ENCODE data around the gene SLC16A11. TPM values are rescaled to one million over a fixed set of nuclear protein-coding genes. Genes with fewer than 3 reads are reported as not detected.

The SLC16A11 gene
- total RNA-seq, 1 donor from 2014 or later = not detected

DNA sequence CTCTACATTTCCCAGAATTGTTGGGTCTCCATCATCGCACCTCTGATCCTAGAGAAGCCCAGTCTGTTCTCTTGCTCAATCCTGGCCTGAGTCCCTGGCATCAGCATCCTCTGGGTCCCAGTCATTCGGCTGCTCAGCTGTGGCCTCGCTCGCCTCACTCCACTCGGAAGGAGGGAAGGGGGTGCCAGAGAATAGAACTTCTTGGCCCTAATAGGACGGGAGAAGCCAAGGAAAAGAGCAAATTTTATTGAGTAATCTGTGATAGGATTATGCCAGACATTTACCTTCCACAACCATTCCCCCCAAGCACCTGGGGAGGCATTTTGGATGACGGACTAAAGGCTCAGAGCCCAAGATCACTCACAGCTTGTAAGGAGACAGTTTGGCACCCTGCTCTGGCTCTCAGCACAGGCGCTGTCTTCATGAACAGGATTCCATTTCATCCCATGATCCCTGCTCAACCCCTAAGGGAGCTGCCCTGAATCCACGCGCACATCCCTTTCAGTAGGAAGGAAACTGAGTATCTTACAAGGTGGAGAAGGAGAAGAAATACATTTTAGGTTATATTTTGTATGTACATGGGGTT is 36.7 kb upstream of the SLC16A11 start:
- Histone ChIP-seq H3K36me3 (ENCODE audit: control insufficient read depth, insufficient read depth, low read length) (no peaks in the 10 kb centered on the region), H3K27me3 (ENCODE audit: control insufficient read depth, insufficient read depth, low read length) (peaks cover 2% of the 10 kb centered on the region), H3K4me3 (ENCODE audit: low read depth, low read length) (no peak overlapping the region)
- TF ChIP-seq, protein P1, sequence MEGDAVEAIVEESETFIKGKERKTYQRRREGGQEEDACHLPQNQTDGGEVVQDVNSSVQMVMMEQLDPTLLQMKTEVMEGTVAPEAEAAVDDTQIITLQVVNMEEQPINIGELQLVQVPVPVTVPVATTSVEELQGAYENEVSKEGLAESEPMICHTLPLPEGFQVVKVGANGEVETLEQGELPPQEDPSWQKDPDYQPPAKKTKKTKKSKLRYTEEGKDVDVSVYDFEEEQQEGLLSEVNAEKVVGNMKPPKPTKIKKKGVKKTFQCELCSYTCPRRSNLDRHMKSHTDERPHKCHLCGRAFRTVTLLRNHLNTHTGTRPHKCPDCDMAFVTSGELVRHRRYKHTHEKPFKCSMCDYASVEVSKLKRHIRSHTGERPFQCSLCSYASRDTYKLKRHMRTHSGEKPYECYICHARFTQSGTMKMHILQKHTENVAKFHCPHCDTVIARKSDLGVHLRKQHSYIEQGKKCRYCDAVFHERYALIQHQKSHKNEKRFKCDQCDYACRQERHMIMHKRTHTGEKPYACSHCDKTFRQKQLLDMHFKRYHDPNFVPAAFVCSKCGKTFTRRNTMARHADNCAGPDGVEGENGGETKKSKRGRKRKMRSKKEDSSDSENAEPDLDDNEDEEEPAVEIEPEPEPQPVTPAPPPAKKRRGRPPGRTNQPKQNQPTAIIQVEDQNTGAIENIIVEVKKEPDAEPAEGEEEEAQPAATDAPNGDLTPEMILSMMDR (IDR thresholded peaks at IDR 0.05; ENCODE audit: insufficient read depth, low read length, poor library complexity, severe bottlenecking) = no peak
- DNase-seq (ENCODE audit: low read depth) = no peak

DNA sequence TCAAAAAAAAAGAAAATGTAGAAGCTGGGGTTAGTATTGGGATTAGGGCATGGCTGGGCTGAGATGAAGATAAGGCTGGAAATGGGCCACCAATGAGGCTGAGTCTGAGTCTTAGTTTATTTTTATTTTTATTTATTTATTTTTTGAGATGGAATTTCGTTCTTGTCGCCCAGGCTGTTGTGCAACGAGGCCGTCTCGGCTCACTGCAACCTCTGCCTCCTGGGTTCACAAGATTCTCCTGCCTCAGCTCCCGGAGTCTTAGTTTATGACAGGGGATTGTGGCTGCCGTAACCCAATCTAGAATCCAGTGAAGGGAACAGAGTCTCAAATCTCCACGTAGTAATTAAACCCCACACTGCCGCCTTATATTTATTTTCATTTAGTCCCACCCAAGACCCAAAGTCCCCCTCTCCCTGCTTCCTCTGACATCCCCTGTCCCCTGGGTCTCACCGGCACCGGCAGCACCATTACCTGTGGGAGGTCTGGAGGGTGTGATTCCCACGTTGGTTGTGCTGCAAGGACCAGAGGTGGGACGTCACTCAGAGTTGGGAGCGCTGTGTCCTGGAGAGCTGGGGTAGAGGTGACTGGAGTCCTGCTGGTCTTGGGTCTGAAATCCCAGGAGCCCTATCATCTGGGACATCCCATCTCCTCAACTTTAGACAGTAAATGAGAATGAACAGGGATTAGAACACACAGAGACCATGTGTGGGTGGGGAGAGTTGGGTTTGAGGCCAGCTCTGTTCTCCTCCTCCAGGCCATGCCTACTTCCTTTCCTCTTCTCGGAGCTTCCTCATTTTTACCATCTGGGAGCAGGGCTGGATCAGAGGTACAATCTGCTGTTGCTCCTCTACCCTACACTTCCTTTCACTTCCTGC is 35.9 kb upstream of the SLC16A11 start, which contains the start of gene CLEC10A:
Gene CLEC10A (minus strand): TSS at position 671 of the 875 bp plus-strand sequence. CDS start 1,439 bp downstream, outside the sequence.
- TF ChIP-seq, protein P1 (IDR thresholded peaks at IDR 0.05; ENCODE audit: insufficient read depth, low read length, poor library complexity, severe bottlenecking) = no peak
- Histone ChIP-seq H3K36me3 (ENCODE audit: control insufficient read depth, insufficient read depth, low read length) (no peaks in the 10 kb centered on the region), H3K27me3 (ENCODE audit: control insufficient read depth, insufficient read depth, low read length) (peaks cover 2% of the 10 kb centered on the region), H3K4me3 (ENCODE audit: low read depth, low read length) (no peak within 1 kb of the TSS)
- no peak for DNase-seq (ENCODE audit: low read depth)

DNA sequence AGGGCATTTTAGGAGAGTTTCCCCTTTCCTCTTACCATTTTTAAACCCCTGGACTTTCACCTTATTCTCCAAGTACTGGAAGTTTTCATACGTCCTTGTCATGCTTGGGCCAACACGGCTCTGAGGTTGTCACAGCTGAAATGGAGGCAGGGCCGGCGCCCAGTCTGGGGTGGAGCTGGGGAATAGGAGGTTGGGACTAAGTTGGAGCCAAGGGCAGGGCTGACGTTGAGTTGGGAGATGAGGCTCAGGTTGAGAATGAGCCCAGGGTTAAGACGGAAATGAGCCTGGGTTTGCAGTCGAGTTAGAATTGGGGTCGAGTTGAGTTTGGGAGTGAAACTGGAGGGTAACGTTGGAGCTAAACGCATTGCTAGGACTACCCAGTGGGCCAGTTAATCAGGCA is 34.8 kb upstream of the SLC16A11 start:
- H3K4me3 ChIP-seq (ENCODE audit: low read depth, low read length) = no peak overlapping the region
- TF ChIP-seq, protein P1 (IDR thresholded peaks at IDR 0.05; ENCODE audit: insufficient read depth, low read length, poor library complexity, severe bottlenecking) = no peak
- H3K27me3 ChIP-seq (ENCODE audit: control insufficient read depth, insufficient read depth, low read length) = peaks cover 5% of the 10 kb centered on the region
- DNase-seq (ENCODE audit: low read depth) = no peak
- H3K36me3 ChIP-seq (ENCODE audit: control insufficient read depth, insufficient read depth, low read length) = no peaks in the 10 kb centered on the region

DNA sequence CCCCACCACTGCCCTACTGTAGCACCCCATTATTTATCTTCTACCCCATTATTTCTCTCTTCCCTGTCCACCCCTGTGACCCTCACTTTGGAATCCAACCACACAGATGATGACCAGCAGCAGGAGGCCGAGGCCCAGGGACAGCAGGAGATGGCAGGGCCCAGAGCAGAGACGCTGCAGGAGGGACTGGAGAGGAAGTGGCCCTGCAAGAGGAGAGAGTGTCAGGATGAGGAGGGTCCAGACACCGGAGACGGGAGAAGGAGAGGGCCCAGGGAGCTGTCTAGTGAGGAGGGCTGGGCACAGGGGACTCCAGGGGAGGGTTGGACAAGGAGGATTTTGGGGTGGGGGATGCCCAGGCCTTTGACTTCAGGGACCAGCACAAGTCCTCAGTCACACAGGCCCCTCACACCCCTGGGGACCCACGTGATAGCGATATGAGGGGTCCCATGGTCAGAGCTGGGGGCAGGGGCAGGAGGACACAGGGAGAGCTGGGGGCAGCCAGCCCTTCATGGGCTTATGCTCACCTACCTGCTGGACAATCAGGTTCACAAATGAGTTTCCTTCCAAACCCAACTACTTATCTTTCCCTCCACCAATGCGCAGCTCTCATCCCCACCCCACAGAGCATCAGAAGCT is 34.1 kb upstream of the SLC16A11 start:
- TF ChIP-seq, protein P1 (IDR thresholded peaks at IDR 0.05; ENCODE audit: insufficient read depth, low read length, poor library complexity, severe bottlenecking) = no peak
- H3K36me3 ChIP-seq (ENCODE audit: control insufficient read depth, insufficient read depth, low read length) = no peaks in the 10 kb centered on the region
- no peak overlapping the region for H3K4me3 ChIP-seq (ENCODE audit: low read depth, low read length)
- peaks cover 5% of the 10 kb centered on the region for H3K27me3 ChIP-seq (ENCODE audit: control insufficient read depth, insufficient read depth, low read length)
- DNase-seq (ENCODE audit: low read depth) = no peak

DNA sequence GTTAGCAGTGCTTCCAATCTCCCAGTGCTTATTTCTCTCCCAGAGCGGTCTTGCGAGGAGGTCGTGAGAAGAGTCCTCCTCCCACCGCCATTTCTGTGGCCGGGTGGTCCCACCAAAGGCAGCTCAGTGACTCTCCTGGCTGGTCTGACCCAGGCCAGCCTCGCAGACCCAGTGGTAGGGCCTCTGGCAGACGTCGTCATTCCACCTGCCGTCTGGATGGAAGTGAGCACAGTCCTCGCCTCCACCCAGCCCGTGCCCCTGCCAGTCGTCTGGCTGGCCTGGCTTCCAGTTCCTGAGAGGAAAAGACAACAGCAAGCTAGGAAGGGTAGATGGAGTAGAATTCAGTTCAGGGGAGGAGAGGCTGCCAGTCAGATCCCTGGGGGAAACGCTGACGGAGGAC is 31.0 kb upstream of the SLC16A11 start:
- Histone ChIP-seq H3K36me3 (ENCODE audit: control insufficient read depth, insufficient read depth, low read length) (no peaks in the 10 kb centered on the region), H3K4me3 (ENCODE audit: low read depth, low read length) (no peak overlapping the region), H3K27me3 (ENCODE audit: control insufficient read depth, insufficient read depth, low read length) (peaks cover 5% of the 10 kb centered on the region)
- no peak for DNase-seq (ENCODE audit: low read depth)
- TF ChIP-seq, protein P1 (IDR thresholded peaks at IDR 0.05; ENCODE audit: insufficient read depth, low read length, poor library complexity, severe bottlenecking) = no peak
